Stimulated activated CD8-positive, alpha-beta memory T cell treated with anti-CD3 and anti-CD28 coated beads, Interleukin-12 subunit alpha, Interleukin-12 subunit beta, amount 100 ng/mL, for 24 hours (primary cell): ENCODE results near the gene NOP58.
A peak's percentile ranks its signal among the peaks of the same experiment; 100 is the strongest.
"Not testable (repeated sequence)": the region's sequence is repeated elsewhere in the genome, so short reads cannot be mapped to it uniquely, and the experiment has no call there.

Experiments used
- DNase-seq: peaks from one replicate; pipeline ENCODE4 v3.0.0-alpha.2; 2020; ENCODE audit errors: extremely low read depth

The NOP58 gene, protein sequence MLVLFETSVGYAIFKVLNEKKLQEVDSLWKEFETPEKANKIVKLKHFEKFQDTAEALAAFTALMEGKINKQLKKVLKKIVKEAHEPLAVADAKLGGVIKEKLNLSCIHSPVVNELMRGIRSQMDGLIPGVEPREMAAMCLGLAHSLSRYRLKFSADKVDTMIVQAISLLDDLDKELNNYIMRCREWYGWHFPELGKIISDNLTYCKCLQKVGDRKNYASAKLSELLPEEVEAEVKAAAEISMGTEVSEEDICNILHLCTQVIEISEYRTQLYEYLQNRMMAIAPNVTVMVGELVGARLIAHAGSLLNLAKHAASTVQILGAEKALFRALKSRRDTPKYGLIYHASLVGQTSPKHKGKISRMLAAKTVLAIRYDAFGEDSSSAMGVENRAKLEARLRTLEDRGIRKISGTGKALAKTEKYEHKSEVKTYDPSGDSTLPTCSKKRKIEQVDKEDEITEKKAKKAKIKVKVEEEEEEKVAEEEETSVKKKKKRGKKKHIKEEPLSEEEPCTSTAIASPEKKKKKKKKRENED

GRCh38 chr2:202265467-202266277 is at the start of gene NOP58:
NOP58 (plus strand) TSS chr2:202265763; CDS start chr2:202265942, 179 bp downstream.
- peak; percentile 77 for DNase-seq

DNA sequence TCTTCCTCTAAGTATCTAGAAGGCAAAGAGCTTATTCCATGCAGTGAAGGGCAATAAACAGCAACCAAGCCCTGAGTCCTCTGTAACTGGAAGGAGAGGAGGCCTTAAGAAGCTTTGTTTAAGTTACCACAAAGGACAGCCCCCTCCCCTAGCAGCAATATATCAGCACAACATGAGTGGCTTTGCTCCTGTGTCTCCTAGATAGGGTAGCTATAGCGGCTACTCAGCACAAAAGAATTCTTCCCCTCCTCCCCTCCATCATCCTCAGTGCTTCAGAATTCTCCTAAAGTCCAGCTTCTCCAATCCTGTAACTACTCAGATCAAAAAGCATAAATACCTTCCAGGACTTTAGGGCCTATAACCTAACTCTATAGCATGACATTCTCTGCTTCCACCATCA is 43.7 kb upstream of the NOP58 start:
- DNase-seq, result no peak

- DNase-seq, result no peak
Observed at GRCh38 chr2:202237787-202238233, 27.8 kb upstream of the NOP58 start.

DNA sequence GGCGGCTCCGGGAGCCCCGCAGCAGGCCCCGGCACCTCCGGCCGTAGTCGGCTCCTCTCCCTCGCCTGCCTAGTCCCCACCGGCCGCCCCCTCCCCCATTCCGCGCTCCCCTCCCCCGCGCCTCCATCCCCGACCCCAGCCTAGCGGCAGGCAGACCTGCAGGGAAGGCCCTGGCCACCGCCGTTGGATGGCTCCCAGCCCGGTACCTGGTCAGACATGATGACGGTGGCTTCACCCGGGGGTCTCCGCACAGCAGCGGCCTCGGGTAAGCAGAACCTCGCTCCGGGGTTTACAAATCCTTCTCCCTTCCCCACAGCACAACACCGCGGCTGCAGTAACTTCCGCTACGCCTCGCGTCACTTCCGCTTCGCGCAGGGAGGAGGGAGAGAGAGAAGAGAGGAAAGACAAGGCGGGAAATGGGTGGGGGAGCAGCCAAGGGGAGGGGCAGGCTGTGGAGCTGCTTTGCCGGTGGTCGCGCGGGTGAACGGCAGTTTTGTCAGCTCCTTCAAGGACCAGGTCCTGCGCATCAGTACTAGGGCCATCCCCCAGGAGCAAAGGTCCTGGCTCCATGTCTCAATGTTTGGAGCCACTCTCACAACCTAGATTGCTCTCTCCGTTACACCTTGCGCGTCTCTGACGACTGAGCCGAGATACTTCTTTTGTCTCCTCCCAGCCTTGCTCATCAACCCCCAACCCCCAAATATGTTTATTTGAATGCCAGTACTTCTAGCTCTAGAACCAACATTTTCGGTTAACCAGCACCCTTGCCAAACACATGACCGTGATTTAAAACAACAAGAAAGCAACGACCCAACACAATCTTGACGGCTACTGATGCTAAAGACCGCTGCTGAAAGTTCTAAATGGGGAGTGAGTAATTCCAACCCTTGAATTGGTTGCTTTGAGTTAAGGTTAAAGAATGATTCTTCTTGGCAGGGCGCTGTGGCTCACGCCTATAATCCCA is 27.0 kb upstream of the NOP58 start, which contains the start of gene SUMO1:
Gene SUMO1 (minus strand): TSS at position 364 of the 964 bp plus-strand sequence. CDS start 146 bp downstream, at position 218.
- peak; percentile 74 for DNase-seq

- not testable (repeated sequence) for DNase-seq
Observed at GRCh38 chr2:202247710-202248109, 17.9 kb upstream of the NOP58 start.

- no peak for DNase-seq
Observed at GRCh38 chr2:202249521-202250253, 15.9 kb upstream of the NOP58 start.

DNA sequence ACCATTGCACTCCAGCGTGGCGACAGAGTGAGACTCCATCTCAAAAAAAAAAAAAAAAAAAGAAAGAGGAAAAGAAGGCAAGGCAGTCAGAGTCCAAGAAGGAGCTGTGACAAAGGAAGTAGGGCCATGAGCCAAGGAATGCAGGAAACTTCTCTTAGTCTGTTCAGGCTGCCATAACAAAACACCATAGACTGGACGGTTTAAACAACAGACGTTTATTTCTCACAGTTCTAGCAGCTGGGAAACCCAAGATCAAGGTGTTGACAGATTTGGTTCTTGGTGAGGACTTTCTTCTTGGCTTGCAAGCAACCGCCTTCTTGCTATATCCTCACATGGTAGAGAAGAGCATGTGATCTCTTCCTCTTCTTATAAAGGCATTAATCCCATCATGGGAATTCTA is 14.1 kb upstream of the NOP58 start:
- DNase-seq, result no peak

DNA sequence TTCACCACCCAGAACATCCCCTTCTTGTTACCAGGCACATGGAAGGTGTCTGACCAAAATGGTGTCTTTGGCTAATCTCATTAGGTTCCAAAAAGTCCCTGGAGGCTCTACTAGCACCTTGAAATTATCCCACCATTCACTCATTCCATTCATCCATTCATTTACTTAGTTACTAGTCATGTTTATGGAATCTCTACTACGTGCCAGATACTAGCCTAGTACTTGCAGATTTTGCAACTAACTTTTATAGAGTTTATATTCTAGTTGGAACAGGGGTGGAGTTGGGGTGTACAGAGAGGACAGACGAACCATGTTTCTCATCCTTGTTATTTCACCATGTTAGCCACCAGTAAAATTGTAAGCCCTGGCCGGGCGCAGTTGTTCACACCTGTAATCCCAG is 4.0 kb upstream of the NOP58 start:
- DNase-seq, result no peak

DNA sequence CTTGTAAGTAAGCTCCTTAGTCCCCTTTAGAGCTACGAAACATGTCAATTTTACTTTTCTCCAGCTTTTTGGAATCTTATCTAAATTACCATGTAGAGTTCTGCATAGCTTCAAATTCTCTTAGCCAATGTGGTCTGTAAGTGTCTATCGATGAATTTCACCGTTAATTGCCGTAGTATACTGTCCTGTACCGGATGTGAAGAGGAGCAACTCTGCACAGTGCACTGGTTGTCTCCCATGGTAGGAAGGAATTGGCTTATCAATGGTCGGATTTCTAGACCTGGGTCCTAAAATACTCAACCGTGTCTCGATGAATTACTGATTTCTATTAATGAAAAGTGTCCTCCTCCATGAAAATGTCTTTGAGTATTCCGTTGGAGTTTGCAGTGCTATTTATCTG is 1.9 kb downstream of the NOP58 start:
- DNase-seq, result no peak

GRCh38 chr2:202269585-202269984 is 4.0 kb downstream of the NOP58 start:
- DNase-seq, result no peak

DNA sequence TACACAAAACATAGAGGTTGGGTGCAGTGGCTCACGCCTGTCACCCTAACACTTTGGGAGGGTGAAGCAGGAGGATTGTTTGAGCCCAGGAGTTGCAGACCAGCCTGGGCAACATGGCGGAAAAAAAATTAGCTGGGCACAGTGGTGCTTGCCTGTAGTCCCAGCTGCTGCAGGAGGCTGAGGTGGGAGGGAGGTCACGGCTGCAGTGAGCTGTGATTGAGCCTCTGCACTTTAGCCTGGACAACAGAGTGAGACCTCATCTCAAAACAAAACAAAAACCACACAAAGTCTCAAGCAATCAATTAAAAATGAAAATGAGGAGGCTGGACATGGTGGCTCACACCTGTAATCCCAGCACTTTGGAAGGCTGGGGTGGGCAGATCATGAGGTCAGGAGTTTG is 4.9 kb downstream of the NOP58 start:
- no peak for DNase-seq

DNA sequence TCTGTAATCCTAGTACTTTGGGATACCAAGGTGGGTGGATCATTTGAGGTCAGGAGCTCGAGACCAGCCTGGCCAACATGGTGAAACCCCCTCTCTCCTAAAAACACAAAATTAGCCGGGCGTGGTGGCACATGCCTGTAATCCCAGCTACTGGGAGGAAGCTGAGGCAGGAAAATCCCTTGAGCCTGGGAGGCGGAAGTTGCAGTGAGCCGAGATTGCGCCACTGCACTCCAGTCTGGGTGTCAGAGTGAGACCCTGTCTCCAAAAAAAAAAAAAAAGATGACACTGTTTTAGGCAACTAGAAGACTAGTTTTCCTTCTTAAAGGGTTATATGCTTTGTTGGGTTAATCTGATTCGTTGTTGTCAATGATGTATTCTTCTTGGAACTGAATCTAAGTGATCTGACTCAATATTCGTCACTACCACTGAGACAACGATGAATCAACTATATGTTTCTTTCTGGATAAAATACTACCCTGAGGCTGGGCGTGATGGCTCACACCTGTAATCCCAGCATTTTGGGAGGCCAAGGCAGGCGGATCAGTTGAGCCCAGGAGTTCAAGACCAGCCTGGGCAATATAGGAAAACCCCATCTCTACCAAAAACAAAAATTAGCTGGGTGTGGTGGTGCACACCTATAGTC is 10.6 kb downstream of the NOP58 start:
- not testable (repeated sequence) for DNase-seq

- no peak for DNase-seq
Observed at GRCh38 chr2:202278036-202278760, 12.6 kb downstream of the NOP58 start.

- DNase-seq, result no peak
Observed at GRCh38 chr2:202278944-202279343, 13.4 kb downstream of the NOP58 start.

DNA sequence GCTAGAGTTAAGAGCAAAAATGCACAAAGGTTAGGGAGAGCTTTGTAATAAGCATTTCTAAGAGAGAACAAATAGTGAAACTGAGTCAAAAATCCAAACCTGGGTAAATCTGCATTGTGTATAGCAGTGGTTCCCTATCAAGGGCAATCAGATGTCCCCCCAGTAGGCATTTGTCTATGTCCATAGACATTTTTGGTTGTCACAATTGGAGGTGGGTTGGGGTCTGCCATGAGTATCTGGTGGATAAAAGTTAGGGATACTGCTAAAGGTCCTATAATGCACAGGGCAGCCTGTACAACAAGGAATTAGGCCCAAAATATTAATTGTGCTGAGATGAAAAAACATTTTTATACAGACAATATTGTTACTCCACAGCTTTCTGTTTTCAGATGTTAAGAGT is 21.0 kb downstream of the NOP58 start:
- DNase-seq, result no peak

DNA sequence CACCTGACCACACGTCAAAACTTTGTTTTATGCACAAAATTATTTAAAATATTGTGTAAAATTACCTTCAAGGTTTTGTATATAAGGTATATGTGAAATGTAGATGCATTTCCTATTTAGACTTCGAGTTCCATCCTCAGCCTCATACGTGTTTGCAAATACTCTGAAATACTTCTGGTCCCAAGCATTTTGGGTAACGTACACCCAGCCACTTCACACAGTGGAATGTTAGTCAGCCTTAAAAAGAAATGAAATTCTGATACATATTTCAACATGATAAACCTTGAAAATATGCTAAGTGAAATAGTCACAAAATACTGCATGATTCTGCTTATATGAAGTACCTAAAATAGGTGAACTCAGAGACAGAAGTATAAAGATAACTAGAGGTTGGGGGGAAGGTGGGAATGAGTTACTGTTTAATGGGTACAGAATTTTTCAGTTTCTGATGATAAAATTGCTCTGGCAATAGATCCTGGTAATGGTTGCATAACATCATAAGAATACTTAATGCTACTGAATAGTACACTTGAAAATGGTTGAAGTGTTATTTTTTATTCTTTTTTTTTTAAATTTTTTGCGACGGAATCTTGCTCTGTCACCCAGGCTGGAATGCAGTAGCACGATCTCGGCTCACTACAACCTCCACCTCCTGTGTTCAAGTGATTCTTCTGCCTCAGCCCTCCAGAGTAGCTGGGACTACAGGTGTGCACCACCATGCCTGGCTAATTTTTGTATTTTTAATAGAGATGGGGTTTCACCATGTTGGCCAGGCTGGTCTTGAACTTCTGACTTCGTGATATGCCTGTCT is 24.0 kb downstream of the NOP58 start:
- DNase-seq, result no peak

GRCh38 chr2:202290316-202290715 is 24.8 kb downstream of the NOP58 start:
- no peak for DNase-seq

DNA sequence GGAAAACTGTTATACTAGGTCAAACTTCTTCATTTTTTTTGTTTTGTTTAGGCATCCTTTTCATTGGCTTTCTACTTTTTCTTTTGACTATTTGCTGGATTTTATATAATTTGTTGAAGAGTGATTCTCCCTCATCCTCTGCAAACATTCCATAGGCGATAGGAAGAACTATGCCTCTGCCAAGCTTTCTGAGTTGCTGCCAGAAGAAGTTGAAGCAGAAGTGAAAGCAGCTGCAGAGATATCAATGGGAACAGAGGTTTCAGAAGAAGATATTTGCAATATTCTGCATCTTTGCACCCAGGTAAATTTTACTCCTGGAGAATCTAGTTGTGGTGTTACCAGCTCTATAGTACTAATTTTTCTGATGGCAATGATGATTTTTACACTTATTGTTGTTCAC is 25.4 kb downstream of the NOP58 start:
- DNase-seq, result no peak

GRCh38 chr2:202299712-202300111 is 34.1 kb downstream of the NOP58 start:
- no peak for DNase-seq
